Psoas muscle (tissue), 8 donors: ENCODE measurements around the gene CFDP1. TPM values are rescaled to one million over a fixed set of nuclear protein-coding genes. Genes with fewer than 3 reads are reported as not detected.

ENCODE experiments used
- ATAC-seq, 4 donors: fragments of 200-7000 bp; cut with Tn5 transposase; one replicate each; pipeline ENCODE4 v1.9.1; 2020; ENCODE audit warnings: moderate library complexity in 3 of 4, mild to moderate bottlenecking in 2 of 4
- DNase-seq, 2 donors: peaks; one replicate each; pipeline ENCODE4 v3.0.0-alpha.2; 2020
- H3K27ac ChIP-seq: fragments of 200-600 bp; one replicate; pipeline ENCODE4 v1.8.0; 2022
- H3K27me3 ChIP-seq, 3 donors: fragments of 200-600 bp in 1 of 3; one replicate each; pipeline versions ENCODE4 v1.6.1 to v1.8.0; 2013 to 2022; ENCODE audit warnings: low read length in 2 of 3, mild to moderate bottlenecking in 2 of 3, moderate library complexity in 1 of 3; ENCODE audit not compliant: insufficient read depth in 3 of 3
- H3K36me3 ChIP-seq, 2 donors: fragments of 200-600 bp in 1 of 2; one replicate each; pipeline versions ENCODE4 v1.6.1 to v1.8.0; 2013 to 2022; ENCODE audit warnings: low read depth in 1 of 2, mild to moderate bottlenecking in 1 of 2, moderate library complexity in 1 of 2; ENCODE audit not compliant: insufficient read depth in 1 of 2
- H3K4me1 ChIP-seq: fragments of 200-600 bp; one replicate; pipeline ENCODE4 v1.8.0; 2022
- H3K4me3 ChIP-seq: fragments of 200-600 bp; one replicate; pipeline ENCODE4 v1.8.0; 2022; ENCODE audit warnings: mild to moderate bottlenecking
- H3K9me3 ChIP-seq: fragments of 200-600 bp; one replicate; pipeline ENCODE4 v1.8.0; 2022
- WGBS, 3 donors: extraction: QIAGEN DNeasy Blood & Tissue Kit; methylation state at CpG; one replicate each; pipeline versions ENCODE4 v1.1.6 to v1.1.7; 2013; 5-methylcytosine and 5-hydroxymethylcytosine counted together
- intact Hi-C, 2 donors: fragments of 100-400 bp; cut with DNase I; formaldehyde crosslinking; loops; one replicate each; pipeline versions ENCODE4 v1.11.0 to v1.14.2; 2022
- polyA plus RNA-seq, 3 donors: library from polyadenylated mRNA; stranded (reverse); fragments of 200-250 nt; gene quantifications; one replicate each; pipeline ENCODE4 v1.2.3, GENCODE V29; 2013
- total RNA-seq, 4 donors: library from RNA; stranded (reverse); fragmentation: NEBNext Ultra II Directional in 2 of 4; extraction: Animal tissue kit (Norgen Biotek cat#: 25700) in 2 of 4; gene quantifications; one replicate each; pipeline versions ENCODE4 v1.2.1 to v1.2.4, GENCODE V29; 2021 to 2023
- TF ChIP-seq, protein P1 (sequence below): fragments of 200-600 bp; IDR thresholded peaks from one replicate; pipeline ENCODE4 v1.8.0; 2022; ENCODE audit warnings: antibody characterized with exemption
- donor health status: healthy with polysubstance abuse.
- donor health status: DM: no; HTN: no; CAD: no; lungs with moderate emphysema.
- donor health status: Bipolar disorder and iron deficiency.
- donor health status: healthy.
- donor health status: DM: yes; HTN: yes; CAD: no.
- donor health status: DM: no; HTN: no; CAD: no.
- donor health status: DM: no; HTN: no; CAD: no.
- donor health status: DM: yes; HTN: yes; CAD: no.

Gene CFDP1
- total and polyA plus RNA-seq, 7 donors = 16.6 to 78.2 (median 21.9) TPM

DNA sequence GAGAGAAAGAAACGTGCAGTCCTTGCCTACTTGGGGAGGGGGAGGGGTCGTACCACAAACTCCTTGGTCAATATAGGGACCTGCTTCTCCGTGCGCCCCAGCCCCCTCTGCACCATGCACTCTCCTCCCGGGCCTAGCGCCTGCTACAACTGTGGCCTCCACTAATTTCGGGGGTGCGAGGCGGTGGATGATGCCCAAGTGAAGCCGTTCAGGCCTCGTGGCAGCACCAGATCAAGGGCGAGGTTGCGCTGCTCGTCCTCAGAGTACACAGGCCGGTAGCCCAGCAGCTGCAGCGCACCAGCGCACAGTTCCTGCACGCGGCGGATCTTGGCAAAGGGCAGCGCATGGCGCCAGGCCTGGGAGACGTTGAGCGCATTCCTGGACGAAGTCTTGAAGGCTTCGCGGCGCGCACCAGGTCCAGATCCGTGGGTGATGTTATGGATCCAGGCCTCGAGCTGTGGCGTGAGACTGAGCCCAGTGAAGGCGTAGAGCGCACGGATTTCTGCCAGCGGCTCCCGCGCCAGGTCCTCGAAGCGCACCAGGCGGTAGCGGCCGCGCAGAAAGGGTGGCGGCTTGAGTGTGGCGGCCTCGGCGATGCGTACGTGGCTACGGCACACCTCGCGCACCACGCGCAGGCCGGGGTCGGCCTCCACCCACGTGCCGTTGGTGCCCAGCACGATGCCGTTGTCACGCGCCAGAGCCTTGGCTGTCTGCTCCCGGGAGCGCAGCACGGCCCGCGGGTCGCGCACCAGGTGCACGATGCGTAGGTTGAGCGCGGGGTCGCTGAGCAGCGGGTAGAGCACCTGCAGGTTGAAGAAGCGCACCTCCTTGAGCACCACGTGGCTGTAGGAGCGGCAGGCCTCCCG lies 45.4 kb upstream of the CFDP1 start:
- Histone ChIP-seq H3K4me3 (no peak overlapping the region), H3K27me3 (no peaks in the 10 kb centered on the region), H3K36me3 (no peaks in the 10 kb centered on the region), H3K4me1 (peaks cover 3% of the 10 kb centered on the region), H3K27ac (no peak overlapping the region), H3K9me3 (no peaks in the 10 kb centered on the region)
- DNase-seq (peak in 1 of 2 donors; percentile 53), ATAC-seq (no peak)
- intact Hi-C loops = no loop called here
- TF ChIP-seq, protein P1, sequence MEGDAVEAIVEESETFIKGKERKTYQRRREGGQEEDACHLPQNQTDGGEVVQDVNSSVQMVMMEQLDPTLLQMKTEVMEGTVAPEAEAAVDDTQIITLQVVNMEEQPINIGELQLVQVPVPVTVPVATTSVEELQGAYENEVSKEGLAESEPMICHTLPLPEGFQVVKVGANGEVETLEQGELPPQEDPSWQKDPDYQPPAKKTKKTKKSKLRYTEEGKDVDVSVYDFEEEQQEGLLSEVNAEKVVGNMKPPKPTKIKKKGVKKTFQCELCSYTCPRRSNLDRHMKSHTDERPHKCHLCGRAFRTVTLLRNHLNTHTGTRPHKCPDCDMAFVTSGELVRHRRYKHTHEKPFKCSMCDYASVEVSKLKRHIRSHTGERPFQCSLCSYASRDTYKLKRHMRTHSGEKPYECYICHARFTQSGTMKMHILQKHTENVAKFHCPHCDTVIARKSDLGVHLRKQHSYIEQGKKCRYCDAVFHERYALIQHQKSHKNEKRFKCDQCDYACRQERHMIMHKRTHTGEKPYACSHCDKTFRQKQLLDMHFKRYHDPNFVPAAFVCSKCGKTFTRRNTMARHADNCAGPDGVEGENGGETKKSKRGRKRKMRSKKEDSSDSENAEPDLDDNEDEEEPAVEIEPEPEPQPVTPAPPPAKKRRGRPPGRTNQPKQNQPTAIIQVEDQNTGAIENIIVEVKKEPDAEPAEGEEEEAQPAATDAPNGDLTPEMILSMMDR = no peak
- WGBS, 3 donors = 95 to 96% (median 96%) methylated on average over 80 of the region's 80 CpGs

DNA sequence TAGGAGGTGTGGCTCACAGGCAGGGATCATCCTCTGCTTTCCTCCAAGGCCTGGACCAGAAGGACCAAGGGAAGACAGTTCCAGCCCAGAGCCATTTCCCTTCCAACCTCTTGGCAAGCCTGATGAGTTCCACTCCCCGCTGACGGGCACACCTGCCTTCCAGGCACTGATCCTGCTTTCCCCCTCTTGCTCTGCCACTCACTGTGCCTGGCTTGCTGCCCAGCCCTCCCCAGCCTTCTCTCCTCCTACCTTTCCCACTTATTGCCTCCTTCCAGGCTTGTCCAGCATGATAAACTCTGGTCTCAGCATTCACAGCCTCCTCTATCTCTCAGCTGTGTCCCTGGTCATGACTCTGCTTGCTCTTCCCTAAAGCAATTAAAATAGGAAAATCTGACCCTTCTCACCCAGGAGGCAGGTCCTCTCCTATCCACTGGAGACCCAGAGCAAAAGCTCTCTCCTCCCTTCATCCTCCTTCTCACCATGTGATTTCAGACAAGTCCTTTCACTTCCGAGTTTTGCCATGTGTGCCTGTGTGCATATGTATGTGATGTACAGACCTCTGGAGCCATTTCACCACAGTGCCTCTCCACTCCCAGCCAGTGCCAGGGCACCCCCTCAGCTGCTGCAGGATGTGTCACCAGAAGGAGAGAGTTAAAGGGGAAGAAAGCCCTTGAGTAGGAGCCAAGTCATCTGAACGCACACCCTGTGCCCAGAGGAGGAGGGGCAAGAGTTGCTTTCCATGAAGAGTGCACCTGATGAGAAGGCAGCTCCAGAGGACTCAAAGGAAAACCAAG lies 44.6 kb upstream of the CFDP1 start:
- TF ChIP-seq, protein P1 = no peak
- Histone ChIP-seq H3K36me3 (no peaks in the 10 kb centered on the region), H3K4me3 (no peak overlapping the region), H3K27ac (no peak overlapping the region), H3K27me3 (no peaks in the 10 kb centered on the region), H3K4me1 (no peaks in the 10 kb centered on the region), H3K9me3 (no peaks in the 10 kb centered on the region)
- 39 to 45% (median 41%) methylated on average over 4 of the region's 4 CpGs for WGBS, 3 donors
- DNase-seq (no peak), ATAC-seq (no peak)
- intact Hi-C loops = no loop called here

DNA sequence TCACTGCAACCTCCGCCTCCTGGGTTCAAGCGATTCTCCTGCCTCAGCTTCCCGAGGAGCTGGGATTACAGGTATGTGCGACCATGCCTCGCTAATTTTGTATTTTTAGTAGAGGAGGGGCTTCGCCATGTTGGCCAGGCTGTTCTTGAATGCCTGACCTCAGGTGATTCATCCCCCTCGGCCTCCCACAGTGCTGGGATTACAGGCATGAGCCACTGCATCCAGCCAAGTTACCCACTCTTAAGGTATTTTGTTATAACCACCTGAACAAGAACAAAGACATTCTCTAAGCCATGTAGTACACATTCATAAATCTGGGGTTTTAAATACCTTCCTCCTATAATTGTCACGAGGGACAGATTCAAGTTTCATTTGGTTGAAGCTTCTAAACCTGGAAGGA lies 43.5 kb upstream of the CFDP1 start:
- ATAC-seq = no peak
- Histone ChIP-seq H3K4me3 (no peak overlapping the region), H3K9me3 (no peaks in the 10 kb centered on the region), H3K36me3 (no peaks in the 10 kb centered on the region), H3K27me3 (no peaks in the 10 kb centered on the region), H3K27ac (no peak overlapping the region), H3K4me1 (no peaks in the 10 kb centered on the region)
- no peak for DNase-seq
- 90 to 93% (median 92%) methylated on average over 8 of the region's 8 CpGs for WGBS, 3 donors
- intact Hi-C loops = no loop called here
- TF ChIP-seq, protein P1 = no peak

DNA sequence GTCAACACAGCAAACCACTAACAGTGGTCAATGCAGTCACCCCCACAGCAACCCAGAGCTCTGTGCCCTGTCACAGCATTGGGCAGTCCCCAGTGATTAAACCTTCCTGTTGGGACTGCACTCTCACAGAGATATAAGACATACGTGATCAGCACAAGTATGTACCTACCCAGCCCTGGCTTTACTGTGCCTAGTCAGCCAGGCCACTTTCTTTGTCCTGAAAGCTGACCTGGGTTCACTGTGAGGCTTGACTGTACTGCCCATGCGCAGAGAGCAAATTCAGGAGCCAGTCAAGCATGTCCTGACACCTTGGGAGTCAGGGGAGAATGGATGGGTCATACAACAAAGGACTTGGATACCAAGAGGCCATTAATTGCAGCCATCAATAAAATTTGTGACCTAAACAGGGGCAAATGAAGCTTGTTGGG lies 42.1 kb upstream of the CFDP1 start:
- H3K4me3 ChIP-seq = no peak overlapping the region
- H3K36me3 ChIP-seq = no peaks in the 10 kb centered on the region
- intact Hi-C loops = no loop called here
- TF ChIP-seq, protein P1 = no peak
- no peak for ATAC-seq
- H3K27me3 ChIP-seq = no peaks in the 10 kb centered on the region
- H3K27ac ChIP-seq = no peak overlapping the region
- DNase-seq = no peak
- WGBS, 3 donors = 88 to 98% (median 91%) methylated on average over 2 of the region's 2 CpGs
- H3K4me1 ChIP-seq = no peaks in the 10 kb centered on the region
- H3K9me3 ChIP-seq = no peaks in the 10 kb centered on the region
